ENCODE measurements around the gene DGKI.

The DGKI gene

DNA sequence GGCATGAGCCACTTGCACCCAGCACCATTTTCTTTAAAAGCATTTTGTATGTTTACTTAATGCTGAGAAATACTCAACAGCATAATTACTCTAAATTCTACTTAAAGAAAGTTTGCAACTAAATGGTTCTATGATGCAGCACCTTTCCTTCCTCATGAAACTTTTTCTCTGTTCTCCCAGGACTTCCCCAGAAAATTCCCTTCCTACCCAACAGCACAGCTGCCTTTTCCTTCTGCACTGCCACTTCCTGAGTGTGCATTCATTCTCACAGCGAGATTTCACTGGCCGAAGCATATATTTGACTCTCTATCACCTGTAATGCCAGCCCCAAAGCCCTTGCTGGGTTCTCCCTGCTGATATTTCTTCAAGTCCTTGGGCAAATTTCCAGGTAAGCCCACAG lies 41.5 kb upstream of the DGKI start:
- ChIA-PET CTCF (interaction anchor here (1.0 to 1.2 kb wide), 2 partner anchors 11 to 232 kb away, joined by 3 to 6 read pairs; no protein-coding TSS in a partner anchor), POLR2A (no interaction called here)
- TF ChIP-seq RBAK (tag by site-specific recombination; IDR thresholded peaks at IDR 0.05) (no peak), SP2 (tag by site-specific recombination; IDR thresholded peaks at IDR 0.05) (no peak), ZFP37 (tag by site-specific recombination; IDR thresholded peaks at IDR 0.05) (no peak), ZNF776 (tag by site-specific recombination; IDR thresholded peaks at IDR 0.05; ENCODE audit: borderline replicate concordance) (no peak), ZNF362 (tag by site-specific recombination; IDR thresholded peaks at IDR 0.05) (no peak), KLF16 (tag by site-specific recombination; IDR thresholded peaks at IDR 0.05) (no peak), ZNF114 (tag by site-specific recombination; IDR thresholded peaks at IDR 0.05) (no peak), ZBTB1 (tag by site-specific recombination; IDR thresholded peaks at IDR 0.05) (no peak), ZNF335 (tag by site-specific recombination; conservative IDR thresholded peaks at IDR 0.05) (no peak), SCRT2 (tag by site-specific recombination; IDR thresholded peaks at IDR 0.05) (no peak), ZNF155 (tag by site-specific recombination; IDR thresholded peaks at IDR 0.05) (no peak), ZNF514 (tag by site-specific recombination; IDR thresholded peaks at IDR 0.05) (no peak), ZNF311 (tag by site-specific recombination; IDR thresholded peaks at IDR 0.05; ENCODE audit: borderline replicate concordance) (no peak), EGR2 (tag by site-specific recombination; IDR thresholded peaks at IDR 0.05; ENCODE audit: low read depth) (no peak), YY1 (tag by site-specific recombination; IDR thresholded peaks at IDR 0.05) (no peak), ZNF121 (tag by site-specific recombination; IDR thresholded peaks at IDR 0.05) (no peak), ZNF248 (tag by site-specific recombination; IDR thresholded peaks at IDR 0.05) (no peak)
- TF ChIP-seq, protein P1, sequence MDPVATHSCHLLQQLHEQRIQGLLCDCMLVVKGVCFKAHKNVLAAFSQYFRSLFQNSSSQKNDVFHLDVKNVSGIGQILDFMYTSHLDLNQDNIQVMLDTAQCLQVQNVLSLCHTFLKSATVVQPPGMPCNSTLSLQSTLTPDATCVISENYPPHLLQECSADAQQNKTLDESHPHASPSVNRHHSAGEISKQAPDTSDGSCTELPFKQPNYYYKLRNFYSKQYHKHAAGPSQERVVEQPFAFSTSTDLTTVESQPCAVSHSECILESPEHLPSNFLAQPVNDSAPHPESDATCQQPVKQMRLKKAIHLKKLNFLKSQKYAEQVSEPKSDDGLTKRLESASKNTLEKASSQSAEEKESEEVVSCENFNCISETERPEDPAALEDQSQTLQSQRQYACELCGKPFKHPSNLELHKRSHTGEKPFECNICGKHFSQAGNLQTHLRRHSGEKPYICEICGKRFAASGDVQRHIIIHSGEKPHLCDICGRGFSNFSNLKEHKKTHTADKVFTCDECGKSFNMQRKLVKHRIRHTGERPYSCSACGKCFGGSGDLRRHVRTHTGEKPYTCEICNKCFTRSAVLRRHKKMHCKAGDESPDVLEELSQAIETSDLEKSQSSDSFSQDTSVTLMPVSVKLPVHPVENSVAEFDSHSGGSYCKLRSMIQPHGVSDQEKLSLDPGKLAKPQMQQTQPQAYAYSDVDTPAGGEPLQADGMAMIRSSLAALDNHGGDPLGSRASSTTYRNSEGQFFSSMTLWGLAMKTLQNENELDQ (tag by site-specific recombination; IDR thresholded peaks at IDR 0.05; ENCODE audit: low read depth), result no peak
- H3K27ac ChIP-seq (ENCODE audit: extremely low read depth, low read depth, low read length), result no peak overlapping the region
- no peaks in the 10 kb centered on the region for H3K4me1 ChIP-seq (ENCODE audit: control insufficient read depth, insufficient read depth, low read length)
- H3K36me3 ChIP-seq (ENCODE audit: control insufficient read depth in 2 of 2, insufficient read depth in 1 of 2, low read length in 2 of 2), result peaks cover 0 to 47% of the 10 kb centered on the region in 2 experiments; a peak in 1 of 3 replicates
- no peaks in the 10 kb centered on the region for H3K9me3 ChIP-seq (ENCODE audit: control insufficient read depth, insufficient read depth, low read depth, low read length)
- H3K4me3 ChIP-seq (ENCODE audit: low read depth, low read length), result no peak overlapping the region

DNA sequence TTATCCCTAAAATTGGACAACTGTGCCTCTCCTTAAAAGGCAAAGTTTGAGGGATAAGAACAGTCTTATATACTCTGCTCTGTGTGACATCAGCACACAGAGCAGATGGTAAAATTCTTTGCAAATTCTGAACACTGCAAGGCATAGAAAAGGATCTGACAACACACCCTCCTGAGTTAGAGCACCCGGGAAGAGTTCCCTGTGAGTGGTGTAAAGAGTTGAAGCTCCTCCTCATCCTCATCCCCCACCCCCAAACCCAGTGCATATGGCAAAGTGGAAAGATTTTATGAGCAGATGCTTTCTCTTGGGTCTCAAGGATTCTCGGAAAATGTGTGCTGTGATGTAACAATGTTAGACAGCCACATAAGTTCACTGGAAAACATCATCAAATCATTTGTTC lies 40.0 kb upstream of the DGKI start:
- Histone ChIP-seq H3K4me3 (ENCODE audit: low read depth, low read length) (no peak overlapping the region), H3K4me1 (ENCODE audit: control insufficient read depth, insufficient read depth, low read length) (no peaks in the 10 kb centered on the region), H3K36me3 (ENCODE audit: control insufficient read depth in 2 of 2, insufficient read depth in 1 of 2, low read length in 2 of 2) (peaks cover 0 to 56% of the 10 kb centered on the region in 2 experiments; a peak in 1 of 3 replicates), H3K27ac (ENCODE audit: extremely low read depth, low read depth, low read length) (no peak overlapping the region), H3K9me3 (ENCODE audit: control insufficient read depth, insufficient read depth, low read depth, low read length) (no peaks in the 10 kb centered on the region)
- CTCF ChIA-PET, result no interaction called here
- TF ChIP-seq ZNF404 (tag by site-specific recombination; IDR thresholded peaks at IDR 0.05) (no peak), BCL11A (tag by site-specific recombination; IDR thresholded peaks at IDR 0.05; ENCODE audit: low read depth) (no peak), ZNF184 (tag by site-specific recombination; IDR thresholded peaks at IDR 0.05) (no peak), ZNF350 (tag by site-specific recombination; IDR thresholded peaks at IDR 0.05) (no peak), ZIC2 (tag by site-specific recombination; IDR thresholded peaks at IDR 0.05) (no peak), ZNF473 (tag by site-specific recombination; IDR thresholded peaks at IDR 0.05) (no peak), ZBTB26 (tag by site-specific recombination; optimal IDR thresholded peaks at IDR 0.05) (no peak), ZNF211 (tag by site-specific recombination; IDR thresholded peaks at IDR 0.05; ENCODE audit: low read depth) (no peak), ZBTB20 (tag by site-specific recombination; IDR thresholded peaks at IDR 0.05) (no peak), ZNF621 (tag by site-specific recombination; IDR thresholded peaks at IDR 0.05) (no peak), ZNF157 (tag by site-specific recombination; IDR thresholded peaks at IDR 0.05) (no peak)
- TF ChIP-seq, protein P2, sequence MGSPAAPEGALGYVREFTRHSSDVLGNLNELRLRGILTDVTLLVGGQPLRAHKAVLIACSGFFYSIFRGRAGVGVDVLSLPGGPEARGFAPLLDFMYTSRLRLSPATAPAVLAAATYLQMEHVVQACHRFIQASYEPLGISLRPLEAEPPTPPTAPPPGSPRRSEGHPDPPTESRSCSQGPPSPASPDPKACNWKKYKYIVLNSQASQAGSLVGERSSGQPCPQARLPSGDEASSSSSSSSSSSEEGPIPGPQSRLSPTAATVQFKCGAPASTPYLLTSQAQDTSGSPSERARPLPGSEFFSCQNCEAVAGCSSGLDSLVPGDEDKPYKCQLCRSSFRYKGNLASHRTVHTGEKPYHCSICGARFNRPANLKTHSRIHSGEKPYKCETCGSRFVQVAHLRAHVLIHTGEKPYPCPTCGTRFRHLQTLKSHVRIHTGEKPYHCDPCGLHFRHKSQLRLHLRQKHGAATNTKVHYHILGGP (tag by site-specific recombination; IDR thresholded peaks at IDR 0.05), result no peak
- POLR2A ChIA-PET, result no interaction called here
